HEK293 (cell line): ENCODE data around the gene HOTAIR.

ENCODE experiments used
- BCL11A ChIP-seq: fragments of 450-650 bp; formaldehyde crosslinking; IDR thresholded peaks from 2 replicates; pipeline ENCODE4 v1.5.1; 2016; ENCODE audit warnings: low read depth, missing biosample characterization, missing genetic modification characterization
- EGR2 ChIP-seq: fragments of 450-650 bp; formaldehyde crosslinking; IDR thresholded peaks from 2 replicates; pipeline ENCODE4 v1.5.1; 2016; ENCODE audit warnings: low read depth, missing biosample characterization, missing genetic modification characterization
- GLI2 ChIP-seq: fragments of 450-650 bp; formaldehyde crosslinking; IDR thresholded peaks from 2 replicates; pipeline ENCODE4; 2017; ENCODE audit warnings: missing biosample characterization, missing genetic modification characterization, low read depth, borderline replicate concordance
- GLI4 ChIP-seq: fragments of 450-650 bp; formaldehyde crosslinking; IDR thresholded peaks from 2 replicates; pipeline ENCODE4 v1.5.1; 2016; ENCODE audit warnings: missing biosample characterization, missing genetic modification characterization
- KLF1 ChIP-seq: fragments of 450-650 bp; formaldehyde crosslinking; IDR thresholded peaks from 2 replicates; pipeline ENCODE4 v1.5.1; 2016; ENCODE audit warnings: missing biosample characterization, missing genetic modification characterization
- YY2 ChIP-seq: fragments of 450-650 bp; formaldehyde crosslinking; IDR thresholded peaks from 2 replicates; pipeline ENCODE4 v1.5.1; 2016; ENCODE audit warnings: missing biosample characterization, missing genetic modification characterization
- ZBTB48 ChIP-seq: fragments of 450-650 bp; formaldehyde crosslinking; IDR thresholded peaks from 2 replicates; pipeline ENCODE4 v1.5.1; 2016; ENCODE audit warnings: missing biosample characterization, missing genetic modification characterization
- ZNF138 ChIP-seq: fragments of 450-650 bp; formaldehyde crosslinking; IDR thresholded peaks from 2 replicates; pipeline ENCODE4 v1.5.1; 2016; ENCODE audit warnings: missing biosample characterization, missing genetic modification characterization, borderline replicate concordance
- ZNF2 ChIP-seq: fragments of 450-650 bp; formaldehyde crosslinking; IDR thresholded peaks from 2 replicates; pipeline ENCODE4 v1.5.1; 2016; ENCODE audit warnings: missing biosample characterization, missing genetic modification characterization
- ZNF624 ChIP-seq: fragments of 450-650 bp; formaldehyde crosslinking; IDR thresholded peaks from 2 replicates; pipeline ENCODE4 v1.5.1; 2017; ENCODE audit warnings: missing biosample characterization, missing genetic modification characterization
- ZNF626 ChIP-seq: fragments of 450-650 bp; sonication (Bioruptor Pico); formaldehyde crosslinking; IDR thresholded peaks from 2 replicates; pipeline ENCODE4 v1.5.1; 2018; ENCODE audit warnings: missing biosample characterization, missing genetic modification characterization, inconsistent platforms
- ZNF639 ChIP-seq: fragments of 450-650 bp; formaldehyde crosslinking; IDR thresholded peaks from 2 replicates; pipeline ENCODE4 v1.5.1; 2016; ENCODE audit warnings: missing biosample characterization, missing genetic modification characterization
- ZNF785 ChIP-seq: fragments of 450-650 bp; formaldehyde crosslinking; IDR thresholded peaks from 2 replicates; pipeline ENCODE4 v1.5.1; 2016; ENCODE audit warnings: missing biosample characterization, missing genetic modification characterization
- TF ChIP-seq, protein P1 (sequence below): fragments of 450-650 bp; formaldehyde crosslinking; IDR thresholded peaks from 2 replicates; pipeline ENCODE4 v1.5.1; 2016; ENCODE audit warnings: missing biosample characterization, missing genetic modification characterization
- TF ChIP-seq, protein P2 (sequence below): fragments of 450-650 bp; formaldehyde crosslinking; conservative IDR thresholded peaks from 2 replicates; pipeline ENCODE4 v1.5.1; 2016; ENCODE audit warnings: low read depth, missing biosample characterization, missing genetic modification characterization
- TF ChIP-seq, protein P3 (sequence below): fragments of 450-650 bp; formaldehyde crosslinking; IDR thresholded peaks from 2 replicates; pipeline ENCODE4 v1.5.1; 2017; ENCODE audit warnings: missing biosample characterization, missing genetic modification characterization

The HOTAIR gene

GRCh38 chr12:54000116-54001114 is 25.7 kb upstream of the HOTAIR start, which contains the start of gene HOXC9 (continued):
- TF ChIP-seq, protein P1, sequence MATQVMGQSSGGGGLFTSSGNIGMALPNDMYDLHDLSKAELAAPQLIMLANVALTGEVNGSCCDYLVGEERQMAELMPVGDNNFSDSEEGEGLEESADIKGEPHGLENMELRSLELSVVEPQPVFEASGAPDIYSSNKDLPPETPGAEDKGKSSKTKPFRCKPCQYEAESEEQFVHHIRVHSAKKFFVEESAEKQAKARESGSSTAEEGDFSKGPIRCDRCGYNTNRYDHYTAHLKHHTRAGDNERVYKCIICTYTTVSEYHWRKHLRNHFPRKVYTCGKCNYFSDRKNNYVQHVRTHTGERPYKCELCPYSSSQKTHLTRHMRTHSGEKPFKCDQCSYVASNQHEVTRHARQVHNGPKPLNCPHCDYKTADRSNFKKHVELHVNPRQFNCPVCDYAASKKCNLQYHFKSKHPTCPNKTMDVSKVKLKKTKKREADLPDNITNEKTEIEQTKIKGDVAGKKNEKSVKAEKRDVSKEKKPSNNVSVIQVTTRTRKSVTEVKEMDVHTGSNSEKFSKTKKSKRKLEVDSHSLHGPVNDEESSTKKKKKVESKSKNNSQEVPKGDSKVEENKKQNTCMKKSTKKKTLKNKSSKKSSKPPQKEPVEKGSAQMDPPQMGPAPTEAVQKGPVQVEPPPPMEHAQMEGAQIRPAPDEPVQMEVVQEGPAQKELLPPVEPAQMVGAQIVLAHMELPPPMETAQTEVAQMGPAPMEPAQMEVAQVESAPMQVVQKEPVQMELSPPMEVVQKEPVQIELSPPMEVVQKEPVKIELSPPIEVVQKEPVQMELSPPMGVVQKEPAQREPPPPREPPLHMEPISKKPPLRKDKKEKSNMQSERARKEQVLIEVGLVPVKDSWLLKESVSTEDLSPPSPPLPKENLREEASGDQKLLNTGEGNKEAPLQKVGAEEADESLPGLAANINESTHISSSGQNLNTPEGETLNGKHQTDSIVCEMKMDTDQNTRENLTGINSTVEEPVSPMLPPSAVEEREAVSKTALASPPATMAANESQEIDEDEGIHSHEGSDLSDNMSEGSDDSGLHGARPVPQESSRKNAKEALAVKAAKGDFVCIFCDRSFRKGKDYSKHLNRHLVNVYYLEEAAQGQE (tag by site-specific recombination): peak; percentile 80
- no peak for TF ChIP-seq ZNF138 (tag by site-specific recombination)
- TF ChIP-seq, protein P2, sequence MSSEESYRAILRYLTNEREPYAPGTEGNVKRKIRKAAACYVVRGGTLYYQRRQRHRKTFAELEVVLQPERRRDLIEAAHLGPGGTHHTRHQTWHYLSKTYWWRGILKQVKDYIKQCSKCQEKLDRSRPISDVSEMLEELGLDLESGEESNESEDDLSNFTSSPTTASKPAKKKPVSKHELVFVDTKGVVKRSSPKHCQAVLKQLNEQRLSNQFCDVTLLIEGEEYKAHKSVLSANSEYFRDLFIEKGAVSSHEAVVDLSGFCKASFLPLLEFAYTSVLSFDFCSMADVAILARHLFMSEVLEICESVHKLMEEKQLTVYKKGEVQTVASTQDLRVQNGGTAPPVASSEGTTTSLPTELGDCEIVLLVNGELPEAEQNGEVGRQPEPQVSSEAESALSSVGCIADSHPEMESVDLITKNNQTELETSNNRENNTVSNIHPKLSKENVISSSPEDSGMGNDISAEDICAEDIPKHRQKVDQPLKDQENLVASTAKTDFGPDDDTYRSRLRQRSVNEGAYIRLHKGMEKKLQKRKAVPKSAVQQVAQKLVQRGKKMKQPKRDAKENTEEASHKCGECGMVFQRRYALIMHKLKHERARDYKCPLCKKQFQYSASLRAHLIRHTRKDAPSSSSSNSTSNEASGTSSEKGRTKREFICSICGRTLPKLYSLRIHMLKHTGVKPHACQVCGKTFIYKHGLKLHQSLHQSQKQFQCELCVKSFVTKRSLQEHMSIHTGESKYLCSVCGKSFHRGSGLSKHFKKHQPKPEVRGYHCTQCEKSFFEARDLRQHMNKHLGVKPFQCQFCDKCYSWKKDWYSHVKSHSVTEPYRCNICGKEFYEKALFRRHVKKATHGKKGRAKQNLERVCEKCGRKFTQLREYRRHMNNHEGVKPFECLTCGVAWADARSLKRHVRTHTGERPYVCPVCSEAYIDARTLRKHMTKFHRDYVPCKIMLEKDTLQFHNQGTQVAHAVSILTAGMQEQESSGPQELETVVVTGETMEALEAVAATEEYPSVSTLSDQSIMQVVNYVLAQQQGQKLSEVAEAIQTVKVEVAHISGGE (tag by site-specific recombination): peak; percentile 43
- TF ChIP-seq ZNF626 (tag by site-specific recombination): no peak
- TF ChIP-seq KLF1 (tag by site-specific recombination): peak; percentile 74
- no peak for TF ChIP-seq ZNF639 (tag by site-specific recombination)
- no peak for TF ChIP-seq ZBTB48 (tag by site-specific recombination)
- TF ChIP-seq GLI4 (tag by site-specific recombination): 0 out of 2 replicates have a peak, but pooled peaks have one; percentile 24
- TF ChIP-seq BCL11A (tag by site-specific recombination): no peak
- TF ChIP-seq, protein P3, sequence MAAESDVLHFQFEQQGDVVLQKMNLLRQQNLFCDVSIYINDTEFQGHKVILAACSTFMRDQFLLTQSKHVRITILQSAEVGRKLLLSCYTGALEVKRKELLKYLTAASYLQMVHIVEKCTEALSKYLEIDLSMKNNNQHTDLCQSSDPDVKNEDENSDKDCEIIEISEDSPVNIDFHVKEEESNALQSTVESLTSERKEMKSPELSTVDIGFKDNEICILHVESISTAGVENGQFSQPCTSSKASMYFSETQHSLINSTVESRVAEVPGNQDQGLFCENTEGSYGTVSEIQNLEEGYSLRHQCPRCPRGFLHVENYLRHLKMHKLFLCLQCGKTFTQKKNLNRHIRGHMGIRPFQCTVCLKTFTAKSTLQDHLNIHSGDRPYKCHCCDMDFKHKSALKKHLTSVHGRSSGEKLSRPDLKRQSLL (tag by site-specific recombination): no peak
- TF ChIP-seq ZNF2 (tag by site-specific recombination): 0 out of 2 replicates have a peak, but pooled peaks have one; percentile 31
- TF ChIP-seq ZNF785: peak; percentile 47; the same call in 1 of the 2 replicates
- no peak for TF ChIP-seq YY2
- TF ChIP-seq EGR2: peak; percentile 35
- TF ChIP-seq GLI2 (tag by site-specific recombination): no peak
- no peak for TF ChIP-seq ZNF624 (tag by site-specific recombination)
